AG09319 (cell line): ENCODE data around the gene GHRL.

ENCODE experiments used
- DNase-seq: peaks from one replicate; pipeline ENCODE4 v3.0.0-alpha.2; 2010; ENCODE audit warnings: low read depth; ENCODE audit errors: extremely low read depth
- TF ChIP-seq, protein P1 (sequence below): IDR thresholded peaks from 2 replicates; pipeline ENCODE4 v1.5.1; 2011; ENCODE audit warnings: low read depth, mild to moderate bottlenecking, inconsistent platforms, low read length, moderate library complexity

GHRL gene

DNA sequence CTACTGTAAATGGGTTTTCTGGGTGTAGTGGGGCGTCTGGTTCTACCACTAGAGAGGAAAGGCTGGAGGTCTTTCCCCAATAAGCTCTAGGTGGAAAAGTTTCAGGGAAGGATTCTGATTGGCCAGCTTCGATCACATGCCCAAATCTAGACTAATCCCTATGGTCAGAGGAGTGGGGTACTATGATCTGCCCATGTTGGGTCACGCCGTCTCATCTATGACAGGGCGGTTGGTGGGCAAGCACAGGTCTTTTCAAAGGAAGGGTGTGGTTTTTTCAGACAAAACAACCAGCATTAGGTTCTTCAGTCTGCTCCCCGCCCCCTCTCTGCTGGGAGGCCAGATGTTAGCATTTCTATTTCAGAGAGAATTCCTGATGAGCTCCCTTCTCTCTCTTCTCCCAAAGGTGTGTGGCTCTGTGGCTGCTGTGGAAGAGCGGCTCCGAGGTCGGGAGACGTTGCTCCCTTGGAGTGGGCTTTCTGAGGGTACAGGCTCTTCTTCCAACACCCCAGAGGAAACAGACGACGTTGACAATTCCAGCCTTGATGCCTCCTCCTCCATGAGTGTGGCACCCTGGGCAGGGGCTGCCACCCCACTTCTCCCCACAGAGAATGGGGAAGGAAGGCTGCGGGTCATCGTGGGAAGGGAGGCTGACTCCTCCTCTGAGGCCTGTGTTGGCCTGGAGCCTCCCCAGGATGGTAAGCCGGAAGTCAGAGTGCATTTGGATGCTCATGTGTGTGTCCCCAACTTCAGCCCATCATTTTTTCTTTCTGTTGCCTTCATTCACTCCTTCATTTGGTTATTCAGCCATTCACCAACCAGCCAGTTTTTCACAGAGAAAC, 54.2 kb downstream of the GHRL start:
- TF ChIP-seq, protein P1, sequence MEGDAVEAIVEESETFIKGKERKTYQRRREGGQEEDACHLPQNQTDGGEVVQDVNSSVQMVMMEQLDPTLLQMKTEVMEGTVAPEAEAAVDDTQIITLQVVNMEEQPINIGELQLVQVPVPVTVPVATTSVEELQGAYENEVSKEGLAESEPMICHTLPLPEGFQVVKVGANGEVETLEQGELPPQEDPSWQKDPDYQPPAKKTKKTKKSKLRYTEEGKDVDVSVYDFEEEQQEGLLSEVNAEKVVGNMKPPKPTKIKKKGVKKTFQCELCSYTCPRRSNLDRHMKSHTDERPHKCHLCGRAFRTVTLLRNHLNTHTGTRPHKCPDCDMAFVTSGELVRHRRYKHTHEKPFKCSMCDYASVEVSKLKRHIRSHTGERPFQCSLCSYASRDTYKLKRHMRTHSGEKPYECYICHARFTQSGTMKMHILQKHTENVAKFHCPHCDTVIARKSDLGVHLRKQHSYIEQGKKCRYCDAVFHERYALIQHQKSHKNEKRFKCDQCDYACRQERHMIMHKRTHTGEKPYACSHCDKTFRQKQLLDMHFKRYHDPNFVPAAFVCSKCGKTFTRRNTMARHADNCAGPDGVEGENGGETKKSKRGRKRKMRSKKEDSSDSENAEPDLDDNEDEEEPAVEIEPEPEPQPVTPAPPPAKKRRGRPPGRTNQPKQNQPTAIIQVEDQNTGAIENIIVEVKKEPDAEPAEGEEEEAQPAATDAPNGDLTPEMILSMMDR = no peak
- no peak for DNase-seq
